AG08395 (cell line): ENCODE data around the gene ENHO.

Source experiments
- DNase-seq: peaks from one replicate; pipeline ENCODE4 v3.0.0; 2012; ENCODE audit warnings: mixed read lengths, low spot score

The ENHO gene

GRCh38 chr9:34522971-34523797 lies at the start of gene ENHO:
ENHO (minus strand) TSS chr9:34522990; CDS start chr9:34521695, 1,295 bp downstream.
- peak; percentile 98 for DNase-seq

- no peak for DNase-seq
Measured at GRCh38 chr9:34572092-34572491, 49.3 kb upstream of the ENHO start.

GRCh38 chr9:34571481-34571810 lies 48.7 kb upstream of the ENHO start:
- no peak for DNase-seq

GRCh38 chr9:34570809-34571480 lies 48.2 kb upstream of the ENHO start:
- DNase-seq: no peak

- DNase-seq: no peak
Measured at GRCh38 chr9:34570376-34570775, 47.6 kb upstream of the ENHO start.

- DNase-seq: no peak
Measured at GRCh38 chr9:34568774-34569173, 46.0 kb upstream of the ENHO start.

GRCh38 chr9:34568133-34568532 lies 45.3 kb upstream of the ENHO start:
- no peak for DNase-seq

- no peak for DNase-seq
Measured at GRCh38 chr9:34566972-34567371, 44.2 kb upstream of the ENHO start.

- no peak for DNase-seq
Measured at GRCh38 chr9:34566322-34566721, 43.5 kb upstream of the ENHO start.

GRCh38 chr9:34565856-34566255 lies 43.1 kb upstream of the ENHO start:
- DNase-seq: no peak

- DNase-seq: no peak
Measured at GRCh38 chr9:34564617-34565016, 41.8 kb upstream of the ENHO start.

GRCh38 chr9:34563262-34563661 lies 40.5 kb upstream of the ENHO start:
- DNase-seq: no peak

GRCh38 chr9:34562135-34562745 lies 39.5 kb upstream of the ENHO start:
- DNase-seq: no peak

- DNase-seq: no peak
Measured at GRCh38 chr9:34560599-34561214, 37.9 kb upstream of the ENHO start.

GRCh38 chr9:34559624-34560455 lies 37.0 kb upstream of the ENHO start:
- peak; percentile 91 for DNase-seq

GRCh38 chr9:34558919-34559623 lies 36.3 kb upstream of the ENHO start:
- DNase-seq: no peak

GRCh38 chr9:34558364-34558763 lies 35.6 kb upstream of the ENHO start:
- DNase-seq: no peak

GRCh38 chr9:34557426-34558321 lies 34.9 kb upstream of the ENHO start:
- DNase-seq: no peak

- DNase-seq: no peak
Measured at GRCh38 chr9:34556949-34557348, 34.2 kb upstream of the ENHO start.

- DNase-seq: no peak
Measured at GRCh38 chr9:34555936-34556525, 33.2 kb upstream of the ENHO start.
